Fibroblast of skin of abdomen (primary cell): Measurements from ENCODE around the gene SLC28A3. TPM values are rescaled to one million over a fixed set of nuclear protein-coding genes. Genes with fewer than 3 reads are reported as not detected.
"Not testable (repeated sequence)": the region's sequence is repeated elsewhere in the genome, so short reads cannot be mapped to it uniquely, and the experiment has no call there.

Experiments used
- DNase-seq: peaks from one replicate; pipeline ENCODE4 v3.0.0-alpha.2; 2013
- polyA plus RNA-seq, 2 experiments: library from polyadenylated mRNA; unstranded; fragments of 120-200 nt; gene quantifications; one replicate each; pipeline ENCODE4 v1.2.1, GENCODE V29; 2013; ENCODE audit not compliant: insufficient read length in 2 of 2

SLC28A3 gene, protein sequence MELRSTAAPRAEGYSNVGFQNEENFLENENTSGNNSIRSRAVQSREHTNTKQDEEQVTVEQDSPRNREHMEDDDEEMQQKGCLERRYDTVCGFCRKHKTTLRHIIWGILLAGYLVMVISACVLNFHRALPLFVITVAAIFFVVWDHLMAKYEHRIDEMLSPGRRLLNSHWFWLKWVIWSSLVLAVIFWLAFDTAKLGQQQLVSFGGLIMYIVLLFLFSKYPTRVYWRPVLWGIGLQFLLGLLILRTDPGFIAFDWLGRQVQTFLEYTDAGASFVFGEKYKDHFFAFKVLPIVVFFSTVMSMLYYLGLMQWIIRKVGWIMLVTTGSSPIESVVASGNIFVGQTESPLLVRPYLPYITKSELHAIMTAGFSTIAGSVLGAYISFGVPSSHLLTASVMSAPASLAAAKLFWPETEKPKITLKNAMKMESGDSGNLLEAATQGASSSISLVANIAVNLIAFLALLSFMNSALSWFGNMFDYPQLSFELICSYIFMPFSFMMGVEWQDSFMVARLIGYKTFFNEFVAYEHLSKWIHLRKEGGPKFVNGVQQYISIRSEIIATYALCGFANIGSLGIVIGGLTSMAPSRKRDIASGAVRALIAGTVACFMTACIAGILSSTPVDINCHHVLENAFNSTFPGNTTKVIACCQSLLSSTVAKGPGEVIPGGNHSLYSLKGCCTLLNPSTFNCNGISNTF
- 0.23 TPM for polyA plus RNA-seq (2013, experiment 1 of 2; ENCODE audit: insufficient read length)
- 0.26 TPM for polyA plus RNA-seq (2013, experiment 2 of 2; ENCODE audit: insufficient read length)

DNA sequence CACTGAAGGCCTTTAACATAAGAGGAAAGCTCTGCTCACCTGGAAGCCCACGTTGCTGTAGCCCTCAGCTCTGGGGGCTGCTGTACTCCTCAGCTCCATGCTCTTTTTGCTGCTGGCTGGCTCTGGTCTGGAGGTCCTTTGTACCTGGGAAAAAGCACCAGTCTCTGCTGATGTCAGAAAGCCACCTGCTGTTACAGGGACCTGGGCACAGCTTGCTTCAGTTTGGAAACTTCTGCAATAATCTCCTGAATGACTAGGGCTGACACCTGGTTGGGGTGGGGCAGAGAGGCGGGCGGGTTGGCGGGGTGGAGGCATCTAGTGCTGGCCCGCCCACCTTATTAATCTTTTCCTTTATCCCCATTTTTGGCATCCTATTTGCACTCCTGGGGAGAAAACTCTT lies at the start of gene SLC28A3:
TSS of gene SLC28A3 (minus strand) at position 224 of the 400 bp plus-strand sequence. CDS start at position 99, 125 bp downstream.
- no peak for DNase-seq

DNA sequence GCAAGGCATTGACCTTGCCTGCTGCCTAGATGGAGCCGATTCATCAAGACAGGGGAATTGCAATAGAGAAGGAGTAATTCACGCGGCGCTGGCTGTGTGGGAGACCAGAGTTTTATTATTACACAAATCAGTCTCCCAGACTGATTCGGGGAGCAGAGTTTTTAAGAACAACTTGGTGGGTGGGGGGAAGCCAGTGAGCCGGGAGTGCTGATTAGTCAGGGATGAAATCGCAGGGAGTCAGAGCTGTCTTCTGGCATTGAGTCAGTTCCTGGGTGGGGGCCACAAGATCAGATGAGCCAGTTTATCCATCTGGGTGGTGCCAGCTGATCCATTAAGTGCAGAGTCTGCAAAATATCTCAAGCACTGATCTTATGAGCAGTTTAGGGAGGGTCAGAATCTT lies 49.7 kb upstream of the SLC28A3 start:
- DNase-seq, result not testable (repeated sequence)

DNA sequence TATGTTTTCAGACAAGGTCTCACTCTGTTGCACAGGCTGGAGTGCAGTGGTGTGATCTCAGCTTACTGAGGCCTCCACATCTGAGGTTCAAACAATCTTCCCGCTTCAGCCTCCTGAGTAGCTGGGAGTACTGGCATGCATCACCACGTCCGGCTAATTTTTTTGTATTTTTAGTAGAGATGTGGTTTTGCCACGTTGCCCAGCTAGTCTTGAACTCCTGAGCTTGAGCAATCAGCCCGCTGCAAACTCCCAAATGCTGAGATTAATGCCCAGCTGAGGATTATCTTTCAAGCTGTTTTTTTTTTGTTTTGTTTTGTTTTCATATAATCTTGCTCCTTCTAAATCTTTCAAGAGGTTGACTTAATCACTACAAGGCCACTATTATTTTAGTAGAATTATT lies 47.3 kb upstream of the SLC28A3 start:
- DNase-seq, result no peak

DNA sequence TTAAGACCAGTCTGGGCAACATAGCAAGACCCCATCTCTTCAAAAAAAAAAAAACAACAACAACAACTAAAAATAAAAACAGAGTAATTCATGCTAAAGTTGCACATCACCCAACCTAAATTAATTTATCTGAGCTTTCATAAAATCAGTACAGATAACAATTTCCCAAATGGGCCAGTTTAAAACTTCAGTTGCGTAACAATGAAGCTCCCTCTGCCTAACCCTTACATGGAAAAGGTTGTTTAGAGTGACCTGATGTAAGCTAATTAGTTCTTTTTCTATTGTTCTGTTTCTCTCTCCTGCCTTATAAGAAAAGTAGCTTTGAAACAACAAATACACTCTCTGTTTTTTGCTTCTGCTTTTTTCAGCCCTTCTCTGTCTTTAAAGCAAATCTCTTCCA lies 46.2 kb upstream of the SLC28A3 start:
- DNase-seq, result no peak

DNA sequence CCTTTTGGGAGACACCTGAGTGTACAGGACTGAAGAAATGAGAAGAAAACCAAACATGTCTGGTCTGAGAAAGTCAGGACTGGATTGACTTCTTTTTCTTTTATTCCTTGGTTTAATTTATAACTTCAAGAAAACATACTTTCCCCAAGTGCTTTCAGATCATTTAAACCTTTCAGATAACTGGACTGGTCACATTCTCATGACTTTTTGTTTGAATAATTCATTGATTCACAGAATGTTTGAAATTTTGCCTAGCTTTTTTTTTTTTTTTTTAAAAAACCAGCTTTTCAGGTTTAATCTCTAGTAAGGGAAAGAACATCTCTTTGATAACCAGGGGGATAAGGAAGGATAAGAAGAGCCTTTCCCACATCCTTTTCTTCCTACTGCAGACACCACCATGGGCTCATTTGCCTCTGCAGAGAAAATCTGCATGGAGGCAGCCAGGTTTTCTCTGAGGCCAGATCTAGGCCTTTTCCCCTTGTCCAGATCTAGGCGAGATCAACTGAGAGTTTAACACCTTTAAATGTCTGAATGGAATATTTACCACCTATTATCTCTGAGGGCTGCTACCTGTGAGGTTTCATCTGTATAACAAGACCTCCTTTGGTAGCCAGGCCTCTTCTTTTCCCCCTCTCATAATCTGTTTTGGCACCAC lies 45.0 kb upstream of the SLC28A3 start:
- DNase-seq, result no peak

DNA sequence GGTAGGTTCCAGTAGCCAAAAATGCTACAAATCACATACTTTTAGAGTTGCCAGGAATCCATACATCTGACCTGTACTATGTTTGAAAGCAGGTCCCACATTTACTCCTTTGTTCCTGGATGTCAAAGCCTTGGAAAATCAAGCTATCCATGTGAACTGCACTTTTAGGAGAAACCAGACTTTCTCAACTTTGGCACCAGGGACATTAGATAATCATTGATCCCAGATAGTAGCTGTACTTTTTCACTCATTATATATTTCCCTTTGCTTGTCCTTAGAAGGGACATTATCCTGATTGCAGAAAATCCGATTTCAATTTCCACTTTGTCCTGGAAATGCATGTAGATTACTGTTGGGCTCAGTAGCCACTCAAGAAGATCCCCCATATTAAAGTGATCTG lies 44.1 kb upstream of the SLC28A3 start:
- DNase-seq, result no peak

DNA sequence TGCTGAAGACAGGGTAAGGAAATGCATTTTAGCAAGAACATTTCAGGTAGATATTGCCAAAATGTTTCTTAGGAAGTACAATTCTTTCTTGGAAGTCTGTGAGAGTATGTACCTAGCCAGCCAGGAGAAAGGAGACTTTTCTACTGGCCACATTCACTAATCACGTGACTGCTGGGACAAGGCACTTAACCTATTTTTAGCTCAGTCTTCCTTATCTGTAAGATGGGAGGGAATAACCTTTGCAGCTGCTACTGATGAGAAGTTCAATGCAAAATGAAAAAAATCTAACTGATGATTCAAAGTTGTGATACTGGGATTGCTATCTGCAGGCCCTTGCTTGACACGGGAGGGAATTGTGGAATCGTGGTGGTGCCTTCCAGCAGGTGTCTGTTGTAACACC lies 42.6 kb upstream of the SLC28A3 start:
- DNase-seq, result no peak

DNA sequence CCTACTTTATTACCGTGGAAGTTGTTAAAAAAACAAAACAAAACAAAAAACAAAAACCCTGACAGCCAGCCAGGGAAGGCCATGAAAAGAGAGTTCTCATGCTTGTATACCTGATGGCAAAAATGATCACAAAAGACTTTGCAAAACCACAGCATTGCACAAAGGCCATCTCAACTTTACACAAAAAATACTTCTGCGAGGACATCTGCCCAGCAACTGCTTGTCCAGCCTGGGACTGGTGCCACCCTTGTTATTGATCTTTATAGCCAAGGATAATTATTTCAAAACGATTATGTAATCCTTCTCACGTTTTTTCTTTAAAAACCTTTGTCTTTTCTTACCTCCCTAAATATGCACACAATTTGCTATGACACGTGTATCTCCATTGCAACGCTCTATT lies 42.2 kb upstream of the SLC28A3 start:
- DNase-seq, result no peak

DNA sequence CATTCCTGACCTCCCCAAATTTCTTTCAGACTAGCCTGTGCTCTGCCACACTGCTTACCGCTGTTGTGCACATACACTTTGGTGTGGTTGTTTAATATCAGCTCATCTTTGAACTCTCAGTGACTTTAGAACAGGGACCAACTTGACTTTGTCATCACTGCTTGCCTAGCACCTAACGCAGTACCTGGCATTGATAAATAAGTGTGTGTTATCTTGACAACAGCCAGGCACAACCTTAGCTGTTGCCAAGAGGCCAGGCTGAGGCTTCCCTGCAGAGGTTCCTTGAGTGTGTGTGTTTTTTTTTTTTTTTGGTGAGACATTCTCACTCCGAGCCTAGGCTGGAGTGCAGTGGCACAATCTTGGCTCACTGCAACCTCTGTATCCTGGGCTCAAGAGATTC lies 41.0 kb upstream of the SLC28A3 start:
- DNase-seq, result no peak

DNA sequence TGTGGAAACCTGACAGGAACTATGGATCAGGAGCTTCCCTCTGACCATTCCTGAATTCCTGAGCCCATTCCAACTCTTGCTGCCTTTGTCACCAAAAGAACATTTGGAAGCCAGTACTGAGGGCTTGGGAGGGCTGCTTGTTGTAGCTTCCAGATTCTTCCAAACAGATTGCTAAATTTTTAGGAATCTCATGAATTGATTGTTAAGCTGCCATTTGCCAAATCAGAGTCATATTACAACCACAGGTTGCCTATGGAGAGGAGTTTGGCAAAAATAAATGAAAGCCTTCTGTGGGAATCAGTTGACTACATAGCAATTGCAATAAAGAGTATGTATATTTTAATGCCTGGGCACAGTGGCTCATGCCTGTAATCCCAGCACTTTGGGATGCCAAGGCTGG lies 39.2 kb upstream of the SLC28A3 start:
- peak; percentile 34 for DNase-seq

DNA sequence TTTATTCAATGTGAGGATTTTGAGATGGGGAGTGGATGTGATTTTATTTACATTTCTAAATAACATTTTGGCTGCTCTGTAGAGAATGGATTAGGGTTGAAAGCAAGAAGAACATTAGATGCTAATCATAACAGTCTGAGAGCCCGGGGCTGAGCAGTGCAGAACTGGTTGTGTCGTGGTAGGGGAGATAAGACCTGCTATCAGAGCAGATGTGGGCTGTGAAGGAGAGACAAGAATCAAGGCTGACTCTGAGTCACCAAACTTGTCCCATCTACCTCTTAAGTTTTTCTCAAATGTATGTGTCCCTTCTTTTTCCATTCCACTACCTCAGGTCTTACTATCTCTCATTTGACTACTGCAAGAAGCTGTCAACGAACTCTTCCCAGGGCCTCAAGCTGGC lies 35.4 kb upstream of the SLC28A3 start:
- no peak for DNase-seq

DNA sequence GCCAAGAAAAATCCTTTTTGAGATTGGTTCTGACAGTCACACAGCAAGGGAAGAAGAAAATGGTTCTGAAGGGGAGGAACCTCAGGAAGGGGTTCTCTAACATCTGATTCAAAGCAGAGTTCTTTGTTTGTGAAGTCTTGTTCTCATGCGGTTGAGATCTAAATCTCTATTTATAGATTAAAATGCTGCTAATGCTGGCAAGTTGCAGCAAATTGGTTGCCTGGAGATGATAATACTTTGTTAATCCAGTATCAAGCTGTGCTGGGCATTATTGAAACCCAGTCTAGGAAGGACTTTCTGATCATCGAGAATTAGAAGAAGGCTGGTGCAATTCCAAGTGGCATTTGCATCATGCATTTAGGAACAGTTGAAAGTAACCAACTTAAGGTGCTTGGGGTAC lies 34.0 kb upstream of the SLC28A3 start:
- no peak for DNase-seq

DNA sequence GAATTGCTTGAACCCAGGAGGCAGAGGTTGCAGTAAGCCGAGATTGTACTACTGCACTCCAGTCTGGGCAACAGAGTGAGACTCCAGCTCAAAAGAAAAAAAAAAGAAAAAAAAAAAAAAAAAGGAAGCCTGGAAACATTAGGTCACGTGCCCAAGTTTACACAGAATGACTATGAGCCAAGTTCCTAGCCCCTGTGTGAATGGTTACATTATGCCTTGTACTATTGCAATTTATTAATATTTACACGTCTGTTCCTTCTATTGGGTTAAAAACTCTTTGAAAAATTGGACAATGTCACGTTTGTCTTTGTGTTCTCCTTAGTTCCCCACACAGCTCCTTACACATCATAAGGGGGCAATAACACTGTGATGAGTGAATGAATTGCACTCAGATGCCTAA lies 33.5 kb upstream of the SLC28A3 start:
- no peak for DNase-seq

DNA sequence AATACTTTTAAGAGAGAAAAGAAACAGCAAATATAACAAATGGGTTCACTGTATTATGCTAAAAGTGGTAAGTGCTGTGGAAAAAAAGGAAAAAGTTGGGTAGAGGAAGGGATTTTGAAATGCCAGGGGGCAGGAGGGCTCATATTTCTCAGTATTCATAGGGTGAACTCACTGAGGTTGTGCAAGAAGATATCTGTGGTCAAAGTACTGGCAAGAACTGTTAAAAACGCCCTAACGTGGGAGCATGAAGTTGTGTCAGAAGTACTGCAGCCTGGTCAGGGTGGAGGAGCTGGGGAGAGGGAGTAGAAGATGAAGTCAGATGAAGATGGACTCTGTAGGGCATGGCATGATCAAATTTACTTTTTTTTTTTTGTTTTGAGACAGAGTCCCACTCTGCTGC lies 31.2 kb upstream of the SLC28A3 start:
- DNase-seq, result peak; percentile 63

DNA sequence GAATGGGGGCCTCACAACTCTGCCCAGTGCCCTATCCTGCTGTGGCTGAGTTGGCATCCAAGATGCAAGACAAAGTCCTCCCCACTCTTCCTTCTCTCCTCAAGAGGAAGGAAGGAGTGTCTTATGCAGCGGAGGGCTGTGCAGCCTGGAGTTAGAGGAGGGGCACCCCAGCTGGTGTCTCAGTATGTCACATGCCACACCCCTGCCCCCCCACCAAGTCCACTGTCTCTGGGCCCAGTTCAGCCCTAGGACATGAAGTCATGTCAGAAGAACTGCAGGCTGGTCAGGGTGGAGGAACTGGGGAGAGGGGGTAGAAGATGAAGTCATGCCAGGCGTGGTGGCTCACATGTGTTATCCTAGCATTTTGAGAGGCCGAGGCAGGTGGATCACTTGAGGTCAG lies 28.0 kb upstream of the SLC28A3 start:
- no peak for DNase-seq

DNA sequence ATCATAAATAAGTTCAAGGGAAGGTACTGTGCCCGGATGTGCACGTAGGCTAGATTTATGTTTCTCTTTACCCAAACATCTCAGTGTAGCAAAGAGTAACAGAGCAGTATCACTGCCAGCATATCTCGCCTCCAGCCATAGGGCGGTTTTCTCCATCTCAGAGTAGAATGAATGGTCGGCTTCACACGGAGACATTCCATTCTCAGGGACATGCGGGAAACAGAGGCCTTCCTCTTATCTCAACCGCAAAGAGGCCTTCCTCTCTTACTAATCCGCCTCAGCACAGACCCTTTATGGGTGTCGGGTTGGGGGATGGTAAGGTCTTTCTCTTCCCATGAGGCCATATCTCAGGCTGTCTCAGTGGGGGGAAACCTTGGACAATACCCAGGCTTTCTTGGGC lies 27.2 kb upstream of the SLC28A3 start:
- peak; percentile 25 for DNase-seq

DNA sequence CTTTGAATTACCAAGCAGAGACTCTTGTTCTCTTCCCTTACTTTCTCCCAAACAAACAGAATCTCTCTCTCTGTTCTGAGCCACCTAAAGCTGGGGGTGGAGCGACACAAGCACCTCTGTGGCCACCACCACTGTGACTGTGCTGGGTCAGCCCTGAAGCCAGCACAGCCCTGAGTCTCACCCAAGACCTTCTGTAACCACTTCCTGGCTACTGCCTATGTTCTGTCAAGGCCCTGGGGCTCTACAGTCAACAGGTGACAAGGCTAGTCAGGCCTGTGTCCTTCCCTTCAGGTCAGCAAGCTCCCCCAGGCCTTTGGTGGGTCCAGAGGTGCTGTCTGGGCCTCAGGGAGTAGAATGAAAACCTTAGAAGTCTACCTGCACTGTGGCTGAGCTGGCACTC lies 26.1 kb upstream of the SLC28A3 start:
- no peak for DNase-seq

DNA sequence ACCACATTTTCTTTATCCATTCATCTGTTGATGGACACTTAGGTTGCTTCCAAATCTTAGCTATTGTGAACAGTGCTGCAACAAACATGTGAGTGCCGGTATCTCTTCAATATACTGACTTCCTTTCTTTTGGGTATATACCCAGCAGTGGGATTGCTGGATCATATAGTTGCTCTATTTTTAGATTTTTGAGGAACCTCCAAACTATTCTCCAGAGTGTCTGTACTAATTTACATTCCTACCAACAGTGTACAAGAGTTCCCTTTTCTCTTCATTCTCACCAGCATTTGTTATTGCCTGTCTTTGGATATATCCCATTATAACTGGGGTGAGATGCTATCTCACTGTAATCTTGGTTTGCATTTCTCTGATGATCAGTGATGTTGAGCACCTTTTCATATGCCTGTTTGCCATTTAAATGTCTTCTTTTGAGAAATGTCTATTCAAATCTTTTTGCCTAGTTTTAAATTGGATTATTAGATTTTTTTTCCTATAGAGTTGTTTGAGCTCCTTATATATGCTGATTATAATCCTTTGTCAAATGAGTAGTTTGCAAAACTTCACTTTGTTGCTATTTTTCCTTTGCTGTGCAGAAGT lies 24.4 kb upstream of the SLC28A3 start:
- not testable (repeated sequence) for DNase-seq

DNA sequence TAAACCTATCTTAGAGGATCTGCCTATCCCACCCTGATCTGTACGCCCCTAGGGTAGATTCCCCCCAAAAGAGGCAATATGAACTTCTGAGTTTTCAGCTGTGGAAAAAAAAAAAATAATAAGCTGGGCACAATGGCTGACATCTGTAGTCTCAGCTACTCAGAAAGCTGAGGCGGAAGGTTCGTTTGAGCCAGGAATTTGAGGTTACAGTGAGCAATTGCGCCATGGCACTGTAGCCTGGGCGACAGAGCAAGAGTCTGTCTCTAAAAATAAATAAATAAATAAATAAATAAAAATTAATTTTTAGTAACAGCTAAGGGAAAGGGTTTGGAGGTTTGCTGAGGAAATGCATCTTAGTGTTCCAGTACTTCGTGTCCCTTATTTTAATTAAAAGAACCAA lies 21.1 kb upstream of the SLC28A3 start:
- no peak for DNase-seq

DNA sequence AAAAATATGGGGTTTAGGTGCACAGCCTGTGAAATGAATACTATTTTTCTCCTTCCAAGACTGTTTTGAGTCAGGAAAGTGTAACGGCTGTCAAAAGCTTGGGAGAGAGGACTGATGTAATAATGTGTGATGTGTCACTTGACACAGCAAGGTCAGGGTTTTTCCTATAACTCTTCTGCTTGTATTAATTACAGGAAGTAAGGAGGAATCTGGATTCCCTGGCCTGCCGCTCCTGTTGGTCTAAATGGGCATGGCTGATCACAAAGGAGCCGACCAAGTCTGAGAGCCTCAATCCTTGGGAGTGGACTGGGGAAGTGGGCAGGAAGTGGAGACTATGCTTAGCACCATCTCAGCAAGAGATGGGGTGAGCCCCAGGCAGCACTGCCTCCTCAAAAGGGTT lies 16.7 kb upstream of the SLC28A3 start:
- DNase-seq, result peak; percentile 8

DNA sequence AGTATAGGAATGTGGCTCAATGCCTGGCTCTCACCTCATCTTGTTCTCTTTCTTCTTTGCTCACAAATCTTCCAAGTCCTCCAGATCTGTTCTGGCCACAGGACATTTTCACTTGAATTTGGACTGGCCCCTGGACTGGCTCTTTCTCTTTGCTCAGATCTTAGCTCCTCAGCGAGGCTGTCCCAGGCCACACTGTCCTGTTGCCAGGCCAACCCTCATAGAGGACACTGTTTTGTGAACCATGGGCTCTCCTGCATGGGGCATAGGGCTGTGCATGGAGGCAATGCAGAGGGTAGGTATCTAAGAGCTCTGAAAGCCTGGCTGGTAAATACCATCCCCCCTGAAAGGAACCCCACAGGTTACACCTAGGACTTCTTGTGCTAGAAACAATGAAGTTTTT lies 13.5 kb upstream of the SLC28A3 start:
- no peak for DNase-seq

DNA sequence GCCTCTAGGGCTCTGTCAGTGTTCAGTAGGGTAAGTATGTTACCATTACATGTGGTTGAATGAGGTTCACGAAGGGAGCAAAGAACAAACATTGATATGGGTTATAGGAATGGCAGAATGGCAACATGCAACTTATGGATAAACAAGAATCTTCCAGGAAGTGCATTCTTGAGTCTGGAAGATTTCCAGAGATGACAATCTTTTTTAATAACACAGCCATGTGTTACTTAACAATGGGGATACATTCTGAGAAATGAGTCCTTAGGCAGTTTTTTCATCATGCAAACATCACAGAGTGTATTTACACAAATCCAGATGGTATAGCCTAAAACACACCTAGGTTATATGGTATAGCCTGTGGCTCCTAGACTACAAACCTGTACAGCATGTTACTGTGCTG lies 9.1 kb upstream of the SLC28A3 start:
- no peak for DNase-seq

DNA sequence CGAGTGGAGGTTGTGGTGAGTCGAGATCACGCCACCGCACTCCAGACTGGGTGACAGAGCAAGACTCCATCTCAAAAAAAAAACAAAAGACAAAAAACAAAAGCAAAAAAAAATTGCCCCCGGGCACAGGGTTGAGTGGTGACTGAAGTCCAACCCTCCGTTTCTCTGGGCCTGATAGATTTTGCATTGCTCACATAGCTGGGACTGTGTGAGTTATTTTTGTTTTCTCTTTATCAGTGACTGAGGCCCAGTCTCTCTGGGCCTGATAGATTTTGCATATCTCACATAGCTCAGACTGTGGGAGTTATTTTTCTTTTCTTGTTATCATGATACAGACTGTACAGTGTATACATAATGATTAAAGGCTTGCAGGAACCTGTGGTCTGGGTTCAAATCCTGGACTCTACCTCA lies 2.6 kb upstream of the SLC28A3 start:
- no peak for DNase-seq
